K562 (cell line): ENCODE data around the gene SRMS.

Source experiments
- CHD4 ChIP-seq: fragments of 200-600 bp; sonication (generic); IDR thresholded peaks from 3 replicates; pipeline ENCODE4 v1.6.1; 2012; ENCODE audit warnings: low read depth, mild to moderate bottlenecking, mixed read lengths, low read length, inconsistent platforms; ENCODE audit not compliant: insufficient read depth, insufficient replicate concordance, poor library complexity, severe bottlenecking
- E2F4 ChIP-seq: sonication (generic); formaldehyde crosslinking; IDR thresholded peaks from 2 replicates; pipeline ENCODE4 v1.8.0; 2022; ENCODE audit warnings: mild to moderate bottlenecking, low read depth, missing genetic modification reagents
- EZH2 ChIP-seq: IDR thresholded peaks from 2 replicates; pipeline ENCODE4 v1.6.1; 2012; ENCODE audit warnings: low read depth, mild to moderate bottlenecking, inconsistent platforms, low read length, borderline replicate concordance
- FOXA1 ChIP-seq: fragments of 450-650 bp; IDR thresholded peaks from 2 replicates; pipeline ENCODE4 v1.6.1; 2016; ENCODE audit warnings: mild to moderate bottlenecking, borderline replicate concordance
- GABPB2 ChIP-seq: fragments of 250-450 bp; sonication (Bioruptor Pico); conservative IDR thresholded peaks from 2 replicates; pipeline ENCODE4 v1.5.1; 2021; ENCODE audit warnings: mild to moderate bottlenecking
- KDM1A ChIP-seq, 2 experiments: fragments of 450-650 bp; IDR thresholded peaks; 2 replicates each; pipeline ENCODE4 v1.6.1; 2016; ENCODE audit warnings: mild to moderate bottlenecking in 2 of 2
- PREB ChIP-seq: sonication (generic); formaldehyde crosslinking; IDR thresholded peaks from 2 replicates; pipeline ENCODE4 v1.8.1; 2023; ENCODE audit warnings: mild to moderate bottlenecking, missing genetic modification reagents
- REST ChIP-seq, 2 experiments: fragments of 450-650 bp; formaldehyde crosslinking in 1 of 2; IDR thresholded peaks; 2 replicates each; pipeline versions ENCODE4 v1.4.0 to v1.6.1; 2014 to 2020; ENCODE audit warnings: mild to moderate bottlenecking in 2 of 2, borderline replicate concordance in 1 of 2, low read depth in 1 of 2
- RFX5 ChIP-seq: IDR thresholded peaks from 2 replicates; pipeline ENCODE4 v1.6.1; 2011; ENCODE audit warnings: low read depth, mild to moderate bottlenecking, improper control_type of control experiment, low read length
- SAFB2 ChIP-seq: fragments of 200-400 bp; formaldehyde crosslinking; IDR thresholded peaks from 2 replicates; pipeline ENCODE4 v1.6.1; 2018; ENCODE audit warnings: borderline replicate concordance, low read length, low read depth, moderate library complexity; ENCODE audit not compliant: severe bottlenecking
- ZNF146 ChIP-seq: IDR thresholded peaks from one replicate; pipeline ENCODE4 v1.6.1; 2018; ENCODE audit warnings: missing compliant biosample characterization; ENCODE audit not compliant: unreplicated experiment
- TF ChIP-seq, protein P1 (sequence below): fragments of 450-650 bp; IDR thresholded peaks from 2 replicates; pipeline ENCODE4 v1.7.1; 2018; ENCODE audit warnings: mild to moderate bottlenecking, low read depth; ENCODE audit not compliant: partially characterized antibody
- TF ChIP-seq, protein P2 (sequence below): sonication (generic); formaldehyde crosslinking; IDR thresholded peaks from 2 replicates; pipeline ENCODE4 v1.4.0; 2020; ENCODE audit warnings: mild to moderate bottlenecking, missing genetic modification reagents

DNA sequence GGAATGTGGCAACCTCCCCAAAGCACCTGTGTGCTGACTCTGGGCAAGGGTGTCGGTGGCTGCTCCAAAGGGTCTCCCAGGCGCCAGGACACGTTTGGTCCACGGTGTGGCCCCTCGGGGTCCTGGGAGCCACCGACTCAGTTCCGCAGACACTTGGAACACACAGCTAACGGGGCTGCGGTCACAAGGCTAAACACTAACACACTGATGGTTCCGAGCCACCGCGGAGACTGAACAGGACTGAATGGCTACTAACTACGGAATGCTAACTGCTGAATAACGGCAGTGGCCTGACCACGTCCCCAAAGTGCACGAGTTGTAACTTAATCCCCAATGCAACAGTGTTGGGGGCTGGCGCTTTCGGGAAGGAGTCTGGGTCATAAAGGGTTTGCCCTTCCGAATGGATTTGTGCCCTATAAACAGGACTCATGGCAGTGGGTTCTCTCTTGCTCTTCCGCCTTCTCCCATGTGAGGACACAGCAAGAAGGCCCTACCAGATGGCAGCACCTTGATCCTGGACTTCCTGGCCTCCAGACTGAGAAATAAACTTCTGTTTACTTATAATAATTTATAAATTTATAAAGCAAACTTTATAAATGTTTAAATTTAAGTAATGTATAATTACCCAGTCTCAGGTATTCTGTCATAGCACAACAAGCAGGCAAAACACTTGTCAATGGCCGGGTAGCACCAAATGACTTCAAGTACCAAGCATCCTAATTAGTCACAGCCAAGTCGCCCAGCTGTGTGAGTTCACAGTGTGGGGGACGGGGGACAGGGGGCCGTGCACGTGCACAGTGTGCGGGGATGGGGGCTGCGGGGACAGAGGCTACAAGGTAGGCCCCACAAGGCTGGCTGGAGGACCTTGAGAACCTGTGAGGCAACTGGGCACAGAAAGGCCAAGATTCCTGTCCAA, 46.4 kb downstream of the SRMS start:
- TF ChIP-seq SAFB2 (no peak), CHD4 (no peak), EZH2 (no peak), GABPB2 (CRISPR knock-in tag) (no peak), KDM1A (IDR thresholded peaks at IDR 0.05) (no peak; a peak in 1 of 4 replicates), E2F4 (CRISPR knock-in tag) (no peak), PREB (CRISPR knock-in tag) (no peak), FOXA1 (no peak), REST (IDR thresholded peaks at IDR 0.05; ENCODE audit: borderline replicate concordance) (no peak), REST (CRISPR knock-in tag; IDR thresholded peaks at IDR 0.05; ENCODE audit: low read depth) (no peak), RFX5 (no peak), ZNF146 (no peak)
- TF ChIP-seq, protein P1, sequence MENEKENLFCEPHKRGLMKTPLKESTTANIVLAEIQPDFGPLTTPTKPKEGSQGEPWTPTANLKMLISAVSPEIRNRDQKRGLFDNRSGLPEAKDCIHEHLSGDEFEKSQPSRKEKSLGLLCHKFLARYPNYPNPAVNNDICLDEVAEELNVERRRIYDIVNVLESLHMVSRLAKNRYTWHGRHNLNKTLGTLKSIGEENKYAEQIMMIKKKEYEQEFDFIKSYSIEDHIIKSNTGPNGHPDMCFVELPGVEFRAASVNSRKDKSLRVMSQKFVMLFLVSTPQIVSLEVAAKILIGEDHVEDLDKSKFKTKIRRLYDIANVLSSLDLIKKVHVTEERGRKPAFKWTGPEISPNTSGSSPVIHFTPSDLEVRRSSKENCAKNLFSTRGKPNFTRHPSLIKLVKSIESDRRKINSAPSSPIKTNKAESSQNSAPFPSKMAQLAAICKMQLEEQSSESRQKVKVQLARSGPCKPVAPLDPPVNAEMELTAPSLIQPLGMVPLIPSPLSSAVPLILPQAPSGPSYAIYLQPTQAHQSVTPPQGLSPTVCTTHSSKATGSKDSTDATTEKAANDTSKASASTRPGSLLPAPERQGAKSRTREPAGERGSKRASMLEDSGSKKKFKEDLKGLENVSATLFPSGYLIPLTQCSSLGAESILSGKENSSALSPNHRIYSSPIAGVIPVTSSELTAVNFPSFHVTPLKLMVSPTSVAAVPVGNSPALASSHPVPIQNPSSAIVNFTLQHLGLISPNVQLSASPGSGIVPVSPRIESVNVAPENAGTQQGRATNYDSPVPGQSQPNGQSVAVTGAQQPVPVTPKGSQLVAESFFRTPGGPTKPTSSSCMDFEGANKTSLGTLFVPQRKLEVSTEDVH: no peak
- TF ChIP-seq, protein P2, sequence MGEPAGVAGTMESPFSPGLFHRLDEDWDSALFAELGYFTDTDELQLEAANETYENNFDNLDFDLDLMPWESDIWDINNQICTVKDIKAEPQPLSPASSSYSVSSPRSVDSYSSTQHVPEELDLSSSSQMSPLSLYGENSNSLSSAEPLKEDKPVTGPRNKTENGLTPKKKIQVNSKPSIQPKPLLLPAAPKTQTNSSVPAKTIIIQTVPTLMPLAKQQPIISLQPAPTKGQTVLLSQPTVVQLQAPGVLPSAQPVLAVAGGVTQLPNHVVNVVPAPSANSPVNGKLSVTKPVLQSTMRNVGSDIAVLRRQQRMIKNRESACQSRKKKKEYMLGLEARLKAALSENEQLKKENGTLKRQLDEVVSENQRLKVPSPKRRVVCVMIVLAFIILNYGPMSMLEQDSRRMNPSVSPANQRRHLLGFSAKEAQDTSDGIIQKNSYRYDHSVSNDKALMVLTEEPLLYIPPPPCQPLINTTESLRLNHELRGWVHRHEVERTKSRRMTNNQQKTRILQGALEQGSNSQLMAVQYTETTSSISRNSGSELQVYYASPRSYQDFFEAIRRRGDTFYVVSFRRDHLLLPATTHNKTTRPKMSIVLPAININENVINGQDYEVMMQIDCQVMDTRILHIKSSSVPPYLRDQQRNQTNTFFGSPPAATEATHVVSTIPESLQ (CRISPR knock-in tag): no peak
